SK-N-SH (cell line): ENCODE measurements around the gene CCNF.

ENCODE experiments used
- CTCF ChIP-seq: fragments of 200-600 bp; sonication (generic); IDR thresholded peaks from 2 replicates; pipeline ENCODE4 v1.6.1; 2017; ENCODE audit warnings: antibody characterized with exemption, mild to moderate bottlenecking, moderate library complexity
- ELF1 ChIP-seq: IDR thresholded peaks from 2 replicates; pipeline ENCODE4 v1.4.0; 2012
- EZH2phosphoT487 ChIP-seq: fragments of 200-600 bp; sonication (generic); IDR thresholded peaks from 2 replicates; pipeline ENCODE4 v1.6.1; 2017; ENCODE audit warnings: low read depth, mixed run types, mild to moderate bottlenecking, antibody characterized with exemption, moderate library complexity, borderline replicate concordance
- FOXM1 ChIP-seq: IDR thresholded peaks from 2 replicates; pipeline ENCODE4 v1.4.0; 2012; ENCODE audit warnings: low read depth, mild to moderate bottlenecking
- MAX ChIP-seq: IDR thresholded peaks from 2 replicates; pipeline ENCODE4 v1.4.0; 2012; ENCODE audit warnings: low read depth
- POLR2AphosphoS5 ChIP-seq: IDR thresholded peaks from 2 replicates; pipeline ENCODE4 v1.6.1; 2012; ENCODE audit warnings: low read depth, low read length
- RAD21 ChIP-seq: IDR thresholded peaks from 2 replicates; pipeline ENCODE4 v1.6.1; 2012; ENCODE audit warnings: mild to moderate bottlenecking, low read length
- RFX5 ChIP-seq: IDR thresholded peaks from 2 replicates; pipeline ENCODE4 v1.6.1; 2012; ENCODE audit warnings: mild to moderate bottlenecking, improper control_type of control experiment, low read length
- SIN3A ChIP-seq: IDR thresholded peaks from 2 replicates; pipeline ENCODE4 v1.6.1; 2012; ENCODE audit warnings: low read depth, mild to moderate bottlenecking, low read length, moderate library complexity, borderline replicate concordance
- TF ChIP-seq, protein P1 (sequence below): IDR thresholded peaks from 2 replicates; pipeline ENCODE4 v1.4.0; 2012; ENCODE audit warnings: low read depth, borderline replicate concordance
- TF ChIP-seq, protein P2 (sequence below): IDR thresholded peaks from 2 replicates; pipeline ENCODE4; 2012

- TF ChIP-seq, protein P1, sequence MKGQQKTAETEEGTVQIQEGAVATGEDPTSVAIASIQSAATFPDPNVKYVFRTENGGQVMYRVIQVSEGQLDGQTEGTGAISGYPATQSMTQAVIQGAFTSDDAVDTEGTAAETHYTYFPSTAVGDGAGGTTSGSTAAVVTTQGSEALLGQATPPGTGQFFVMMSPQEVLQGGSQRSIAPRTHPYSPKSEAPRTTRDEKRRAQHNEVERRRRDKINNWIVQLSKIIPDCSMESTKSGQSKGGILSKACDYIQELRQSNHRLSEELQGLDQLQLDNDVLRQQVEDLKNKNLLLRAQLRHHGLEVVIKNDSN: no peak
- TF ChIP-seq CTCF (no peak), MAX (no peak), RFX5 (no peak), SIN3A (no peak), POLR2AphosphoS5 (no peak), RAD21 (no peak), EZH2phosphoT487 (no peak), FOXM1 (no peak), ELF1 (no peak)
- TF ChIP-seq, protein P2, sequence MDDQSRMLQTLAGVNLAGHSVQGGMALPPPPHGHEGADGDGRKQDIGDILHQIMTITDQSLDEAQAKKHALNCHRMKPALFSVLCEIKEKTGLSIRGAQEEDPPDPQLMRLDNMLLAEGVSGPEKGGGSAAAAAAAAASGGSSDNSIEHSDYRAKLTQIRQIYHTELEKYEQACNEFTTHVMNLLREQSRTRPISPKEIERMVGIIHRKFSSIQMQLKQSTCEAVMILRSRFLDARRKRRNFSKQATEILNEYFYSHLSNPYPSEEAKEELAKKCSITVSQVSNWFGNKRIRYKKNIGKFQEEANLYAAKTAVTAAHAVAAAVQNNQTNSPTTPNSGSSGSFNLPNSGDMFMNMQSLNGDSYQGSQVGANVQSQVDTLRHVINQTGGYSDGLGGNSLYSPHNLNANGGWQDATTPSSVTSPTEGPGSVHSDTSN: no peak
Observed at GRCh38 chr16:2457946-2458345, 28.7 kb downstream of the CCNF start.
